C4-2B (cell line): ENCODE data around the gene CAPN13.

ENCODE experiments used
- CTCF ChIP-seq: fragments of 450-650 bp; conservative IDR thresholded peaks from 2 replicates; pipeline ENCODE4 v1.5.1; 2017; ENCODE audit warnings: mild to moderate bottlenecking
- ZFX ChIP-seq: fragments of 450-650 bp; IDR thresholded peaks from 2 replicates; pipeline ENCODE4 v1.6.1; 2017

- TF ChIP-seq CTCF (no peak), ZFX (no peak)
Measured at GRCh38 chr2:30792521-30792920, 14.7 kb downstream of the CAPN13 start.
